CD4-positive, CD25-positive, alpha-beta regulatory T cell (primary cell): ENCODE results near the gene DPP7. TPM values are rescaled to one million over a fixed set of nuclear protein-coding genes. Genes with fewer than 3 reads are reported as not detected.

Experiments
- ATAC-seq, 2 donors: fragments of 150-1000 bp; cut with Tn5 transposase; one replicate each; pipeline ENCODE4 v1.10.0; 2021; ENCODE audit warnings: low read depth in 2 of 2, moderate number of reproducible peaks in 2 of 2, moderate library complexity in 1 of 2
- DNase-seq, 3 donors: peaks; one replicate each; pipeline versions ENCODE4 v3.0.0 to v3.0.0-alpha.2; 2012 to 2022; ENCODE audit warnings: mixed read lengths in 1 of 3
- H3K27ac ChIP-seq: one replicate; pipeline ENCODE4 v1.7.0; 2013; ENCODE audit warnings: mild to moderate bottlenecking, low read length; ENCODE audit not compliant: insufficient read depth, poor library complexity, severe bottlenecking
- H3K27me3 ChIP-seq: one replicate; pipeline ENCODE4 v1.7.0; 2013; ENCODE audit warnings: low read length; ENCODE audit not compliant: control insufficient read depth, insufficient read depth
- H3K36me3 ChIP-seq: one replicate; pipeline ENCODE4 v1.7.0; 2013; ENCODE audit warnings: mild to moderate bottlenecking, low read length, moderate library complexity; ENCODE audit not compliant: control insufficient read depth, insufficient read depth
- H3K4me1 ChIP-seq: 2 replicates; pipeline ENCODE4 v1.7.0; 2013; ENCODE audit warnings: mild to moderate bottlenecking, low read length; ENCODE audit not compliant: insufficient read depth, control insufficient read depth, poor library complexity, severe bottlenecking
- H3K4me3 ChIP-seq: one replicate; pipeline ENCODE4 v1.7.0; 2013; ENCODE audit warnings: low read depth, mild to moderate bottlenecking, low read length, moderate library complexity
- H3K9me3 ChIP-seq, 2 experiments: 1 replicate in 1 of 2; 2 replicates in 1 of 2; pipeline ENCODE4 v1.7.0; 2013; ENCODE audit warnings: low read length in 2 of 2, mild to moderate bottlenecking in 1 of 2, moderate library complexity in 1 of 2; ENCODE audit not compliant: control insufficient read depth in 2 of 2
- H3K27ac Mint-ChIP-seq, 3 donors: one replicate each; pipeline ENCODE4 v1.8.0; 2020 to 2022; ENCODE audit warnings: mild to moderate bottlenecking in 3 of 3, mixed read lengths in 3 of 3, moderate library complexity in 2 of 3
- H3K27me3 Mint-ChIP-seq: one replicate; pipeline ENCODE4 v1.8.0; 2022; ENCODE audit warnings: mild to moderate bottlenecking, mixed read lengths
- H3K36me3 Mint-ChIP-seq: one replicate; pipeline ENCODE4 v1.8.0; 2020; ENCODE audit warnings: mixed read lengths
- H3K4me1 Mint-ChIP-seq, 4 donors: one replicate each; pipeline ENCODE4 v1.8.0; 2020 to 2022; ENCODE audit warnings: mixed read lengths in 4 of 4, mild to moderate bottlenecking in 1 of 4
- H3K4me3 Mint-ChIP-seq, 4 donors: one replicate each; pipeline ENCODE4 v1.8.0; 2020 to 2022; ENCODE audit warnings: mild to moderate bottlenecking in 4 of 4, mixed read lengths in 4 of 4, moderate library complexity in 3 of 4
- H3K9me3 Mint-ChIP-seq, 7 donors: one replicate each; pipeline ENCODE4 v1.8.0; 2020 to 2022; ENCODE audit warnings: mixed read lengths in 7 of 7, mild to moderate bottlenecking in 3 of 7, moderate library complexity in 2 of 7
- polyA plus RNA-seq, 4 donors: library from polyadenylated mRNA; unstranded; fragments of 300-500 nt; fragmentation: Illumina TruSeq; gene quantifications; one replicate each; pipeline ENCODE4 v1.2.3, GENCODE V29; 2021
- total RNA-seq: library from RNA; stranded (reverse); gene quantifications from one replicate; pipeline ENCODE4 v1.2.3, GENCODE V29; 2022

The DPP7 gene
- total and polyA plus RNA-seq, 5 donors from 2014 or later, result 119 to 343 (median 156) TPM

GRCh38 chr9:137084526-137084925, 30.0 kb downstream of the DPP7 start:
- H3K36me3 Mint-ChIP-seq, result peaks cover 15% of the 10 kb centered on the region
- H3K9me3 Mint-ChIP-seq, result peaks cover 0 to 2% (median 0%) of the 10 kb centered on the region in 7 donors
- H3K4me1 ChIP-seq, result peaks cover 31% of the 10 kb centered on the region
- no peaks in the 10 kb centered on the region for H3K27me3 Mint-ChIP-seq
- peaks cover 10 to 36% (median 26%) of the 10 kb centered on the region in 4 donors for H3K4me1 Mint-ChIP-seq
- DNase-seq, result no peak
- ATAC-seq, result no peak
- H3K4me3 Mint-ChIP-seq, result peak overlapping the region in 2 of 4 donors; percentile 21 to 92
- H3K27ac Mint-ChIP-seq, result no peak overlapping the region
- peaks cover 9% of the 10 kb centered on the region for H3K36me3 ChIP-seq
- H3K9me3 ChIP-seq, result no peaks in the 10 kb centered on the region
- no peak overlapping the region for H3K27ac ChIP-seq
- no peaks in the 10 kb centered on the region for H3K27me3 ChIP-seq
- no peak overlapping the region for H3K4me3 ChIP-seq

GRCh38 chr9:137083394-137084004, 31.0 kb downstream of the DPP7 start:
- peak overlapping the region in 2 of 4 donors; percentile 54 to 63 for H3K4me3 Mint-ChIP-seq
- H3K4me3 ChIP-seq, result no peak overlapping the region
- DNase-seq (no peak), ATAC-seq (no peak)
- peaks cover 0 to 2% (median 0%) of the 10 kb centered on the region in 7 donors for H3K9me3 Mint-ChIP-seq
- peaks cover 11% of the 10 kb centered on the region for H3K36me3 ChIP-seq
- no peaks in the 10 kb centered on the region for H3K27me3 ChIP-seq
- no peaks in the 10 kb centered on the region for H3K9me3 ChIP-seq
- no peaks in the 10 kb centered on the region for H3K27me3 Mint-ChIP-seq
- no peak overlapping the region for H3K27ac Mint-ChIP-seq
- peaks cover 30% of the 10 kb centered on the region for H3K4me1 ChIP-seq
- no peak overlapping the region for H3K27ac ChIP-seq
- peaks cover 10 to 26% (median 18%) of the 10 kb centered on the region in 4 donors for H3K4me1 Mint-ChIP-seq
- H3K36me3 Mint-ChIP-seq, result peaks cover 6% of the 10 kb centered on the region

GRCh38 chr9:137082925-137083290, 31.6 kb downstream of the DPP7 start:
- H3K27ac ChIP-seq, result no peak overlapping the region
- no peak overlapping the region for H3K4me3 ChIP-seq
- peaks cover 34% of the 10 kb centered on the region for H3K4me1 ChIP-seq
- no peak for DNase-seq
- Mint-ChIP-seq H3K27me3 (no peaks in the 10 kb centered on the region), H3K4me1 (peaks cover 5 to 22% (median 12%) of the 10 kb centered on the region in 4 donors), H3K4me3 (peak overlapping the region in 2 of 4 donors; percentile 28 to 49), H3K27ac (no peak overlapping the region), H3K36me3 (peaks cover 6% of the 10 kb centered on the region), H3K9me3 (peaks cover 0 to 2% (median 0%) of the 10 kb centered on the region in 7 donors)
- H3K9me3 ChIP-seq, result no peaks in the 10 kb centered on the region
- H3K27me3 ChIP-seq, result no peaks in the 10 kb centered on the region
- H3K36me3 ChIP-seq, result peaks cover 11% of the 10 kb centered on the region
- ATAC-seq, result no peak

GRCh38 chr9:137082222-137082924, 32.2 kb downstream of the DPP7 start:
- Mint-ChIP-seq H3K27me3 (no peaks in the 10 kb centered on the region), H3K27ac (no peak overlapping the region), H3K4me3 (peak overlapping the region in 3 of 4 donors; percentile 15 to 49 (median 28)), H3K36me3 (peaks cover 6% of the 10 kb centered on the region), H3K4me1 (peaks cover 0 to 17% (median 9%) of the 10 kb centered on the region in 4 donors), H3K9me3 (no peaks in the 10 kb centered on the region)
- Histone ChIP-seq H3K27ac (no peak overlapping the region), H3K27me3 (no peaks in the 10 kb centered on the region), H3K4me3 (no peak overlapping the region), H3K9me3 (no peaks in the 10 kb centered on the region), H3K4me1 (peaks cover 29% of the 10 kb centered on the region), H3K36me3 (peaks cover 11% of the 10 kb centered on the region)
- no peak for ATAC-seq
- DNase-seq, result no peak

- Histone ChIP-seq H3K27ac (no peak overlapping the region), H3K9me3 (no peaks in the 10 kb centered on the region), H3K4me3 (no peak overlapping the region), H3K4me1 (peaks cover 20% of the 10 kb centered on the region), H3K36me3 (peaks cover 11% of the 10 kb centered on the region), H3K27me3 (no peaks in the 10 kb centered on the region)
- Mint-ChIP-seq H3K36me3 (peaks cover 6% of the 10 kb centered on the region), H3K27me3 (no peaks in the 10 kb centered on the region), H3K4me1 (peaks cover 0 to 9% (median 2%) of the 10 kb centered on the region in 4 donors), H3K27ac (no peak overlapping the region), H3K4me3 (no peak overlapping the region), H3K9me3 (no peaks in the 10 kb centered on the region)
- ATAC-seq (no peak), DNase-seq (no peak)
Measured at GRCh38 chr9:137080260-137081122, 34.0 kb downstream of the DPP7 start.

- DNase-seq (no peak), ATAC-seq (no peak)
- peaks cover 6% of the 10 kb centered on the region for H3K36me3 Mint-ChIP-seq
- Histone ChIP-seq H3K4me1 (peaks cover 14% of the 10 kb centered on the region), H3K27ac (no peak overlapping the region), H3K4me3 (no peak overlapping the region), H3K27me3 (no peaks in the 10 kb centered on the region), H3K9me3 (no peaks in the 10 kb centered on the region), H3K36me3 (peaks cover 11% of the 10 kb centered on the region)
- peak overlapping the region in 2 of 4 donors; percentile 43 to 62 for H3K4me3 Mint-ChIP-seq
- H3K27me3 Mint-ChIP-seq, result no peaks in the 10 kb centered on the region
- no peaks in the 10 kb centered on the region for H3K9me3 Mint-ChIP-seq
- no peak overlapping the region for H3K27ac Mint-ChIP-seq
- peaks cover 0 to 7% (median 0%) of the 10 kb centered on the region in 4 donors for H3K4me1 Mint-ChIP-seq
Measured at GRCh38 chr9:137079401-137079787, 35.1 kb downstream of the DPP7 start.

- peak overlapping the region in 2 of 4 donors; percentile 4 to 62 for H3K4me3 Mint-ChIP-seq
- H3K9me3 Mint-ChIP-seq, result no peaks in the 10 kb centered on the region
- H3K27ac ChIP-seq, result no peak overlapping the region
- no peak overlapping the region for H3K27ac Mint-ChIP-seq
- H3K27me3 ChIP-seq, result no peaks in the 10 kb centered on the region
- H3K9me3 ChIP-seq, result no peaks in the 10 kb centered on the region
- H3K36me3 Mint-ChIP-seq, result peaks cover 6% of the 10 kb centered on the region
- no peaks in the 10 kb centered on the region for H3K27me3 Mint-ChIP-seq
- H3K4me1 Mint-ChIP-seq, result peaks cover 0 to 7% (median 1%) of the 10 kb centered on the region in 4 donors
- peaks cover 14% of the 10 kb centered on the region for H3K4me1 ChIP-seq
- peaks cover 11% of the 10 kb centered on the region for H3K36me3 ChIP-seq
- DNase-seq, result no peak
- ATAC-seq, result no peak
- no peak overlapping the region for H3K4me3 ChIP-seq
Measured at GRCh38 chr9:137078701-137079400, 35.7 kb downstream of the DPP7 start.
